ENCODE data around the gene EEA1.
A peak's percentile ranks its signal among the peaks of the same experiment; 100 is the strongest.

Gene EEA1

DNA sequence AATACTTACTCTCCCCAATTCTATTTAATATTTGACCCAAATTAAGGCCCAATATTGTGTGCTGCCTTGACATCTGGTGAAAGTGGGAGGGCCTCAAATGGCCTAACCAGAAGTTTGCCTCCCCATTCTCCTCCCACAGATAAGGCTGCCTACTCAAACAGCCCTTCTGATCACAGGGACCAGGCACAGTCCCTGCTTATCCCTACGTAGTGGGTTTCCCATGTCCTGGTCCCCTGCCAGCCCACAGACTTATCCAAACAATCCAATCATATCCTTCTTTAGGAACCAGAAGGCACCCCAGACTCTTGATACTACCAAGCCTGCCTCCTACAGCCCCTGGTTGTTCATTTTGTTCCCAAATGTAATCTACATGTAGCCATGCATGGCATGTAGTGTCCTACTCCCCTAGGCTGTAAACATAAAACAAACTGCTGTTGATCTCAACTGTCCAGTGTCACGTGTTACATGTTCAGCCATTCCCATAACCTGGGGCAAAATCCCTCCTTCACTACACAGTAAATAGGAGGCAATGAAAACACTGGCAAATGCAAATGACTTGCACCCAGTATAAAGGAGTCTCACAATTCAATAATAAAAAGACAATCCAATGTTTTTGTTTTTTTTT, 49.3 kb downstream of the EEA1 start:
- DNase-seq, result no peak

DNA sequence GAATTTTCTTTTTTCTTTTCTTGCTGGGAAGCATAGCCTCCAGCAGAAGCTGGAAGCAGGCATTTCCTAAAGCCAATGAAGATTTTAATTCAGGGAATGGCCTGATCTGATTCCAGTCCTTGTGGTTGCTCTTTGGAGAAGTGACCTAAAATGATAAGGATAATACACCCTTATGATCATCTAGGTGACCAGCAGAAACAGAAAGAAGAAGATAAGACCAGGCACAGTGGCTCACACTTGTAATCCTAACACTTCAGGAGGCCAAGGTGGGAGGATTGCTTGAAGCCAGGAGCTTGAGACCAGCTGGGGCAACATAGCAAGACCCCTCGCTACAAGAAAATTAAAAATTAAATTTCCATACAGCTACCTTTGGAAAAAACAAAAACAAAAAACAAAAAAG, 51.2 kb downstream of the EEA1 start:
- no peak for DNase-seq

DNA sequence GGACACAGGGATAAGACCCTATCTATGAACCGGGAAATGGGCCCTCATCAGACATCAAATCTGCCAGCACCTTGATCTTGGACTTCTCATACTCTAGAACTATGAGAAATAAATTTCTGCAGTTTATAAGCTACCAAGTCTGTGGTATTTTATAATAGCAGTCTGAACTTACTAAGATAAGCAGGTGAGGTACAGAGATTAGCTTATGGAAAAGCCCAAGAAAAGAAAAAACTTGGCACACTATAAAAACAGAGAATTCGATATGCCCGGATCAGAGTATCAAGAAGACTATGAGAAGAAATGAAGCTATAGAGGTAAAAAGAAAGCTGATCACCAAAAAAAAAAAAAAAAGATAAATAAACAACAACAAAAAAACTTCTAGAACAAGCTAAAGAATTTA, 52.6 kb downstream of the EEA1 start:
- no peak for DNase-seq

DNA sequence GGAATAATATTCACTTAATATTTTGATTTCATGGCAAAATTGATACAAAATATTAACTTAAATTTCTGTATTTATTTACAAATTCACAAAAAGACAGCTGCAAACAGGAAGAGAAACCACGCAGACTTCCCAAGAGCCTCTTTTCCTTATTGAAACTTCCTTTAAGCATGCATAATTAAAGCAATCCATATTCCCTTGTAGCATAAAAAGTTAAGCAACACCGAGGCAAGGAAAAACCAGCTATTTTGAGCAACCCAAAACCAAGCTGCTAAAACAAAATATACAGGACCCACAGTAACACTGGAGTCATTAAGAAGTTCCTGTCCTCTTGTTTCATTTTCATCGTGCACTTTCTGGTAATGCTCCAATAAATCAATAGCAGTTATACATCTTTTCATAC, 58.0 kb downstream of the EEA1 start:
- peak; percentile 14 for DNase-seq

DNA sequence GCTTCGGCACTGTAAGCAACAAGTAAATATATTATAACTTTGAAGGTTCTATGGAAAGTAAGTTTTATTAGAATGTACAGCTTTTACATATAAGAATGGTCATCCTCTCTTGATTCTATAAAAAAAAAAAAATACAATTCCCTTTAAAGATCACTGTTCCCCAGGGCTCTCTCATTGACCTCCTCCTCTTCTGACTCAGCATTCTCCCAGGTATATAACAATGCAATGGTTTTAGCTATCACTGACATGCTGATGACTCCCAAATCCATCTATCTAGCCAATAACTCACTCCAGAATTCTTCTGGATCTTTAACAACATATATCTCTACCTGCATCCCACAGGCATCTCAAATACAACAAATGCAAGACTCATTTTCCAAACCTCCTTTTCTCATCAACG, 62.7 kb downstream of the EEA1 start:
- no peak for DNase-seq

DNA sequence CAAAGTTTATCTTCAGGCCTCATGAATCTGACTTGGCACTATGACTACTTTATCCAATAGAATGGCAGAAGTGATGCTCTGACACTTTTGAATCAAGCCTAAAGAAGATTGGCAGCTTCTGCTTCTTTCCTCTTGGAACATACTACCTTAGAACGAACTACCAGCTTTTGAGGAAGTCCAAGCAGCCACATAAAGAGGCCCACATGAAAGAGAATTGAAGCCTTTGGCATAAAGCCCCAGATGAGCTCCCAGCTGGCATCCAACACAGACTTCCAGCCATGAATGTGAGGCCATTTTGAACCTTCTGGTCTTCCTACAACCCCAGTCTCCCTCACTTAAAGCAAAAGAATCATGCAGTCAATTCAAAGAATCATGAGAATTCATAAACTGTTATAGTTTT, 65.8 kb downstream of the EEA1 start:
- no peak for DNase-seq

DNA sequence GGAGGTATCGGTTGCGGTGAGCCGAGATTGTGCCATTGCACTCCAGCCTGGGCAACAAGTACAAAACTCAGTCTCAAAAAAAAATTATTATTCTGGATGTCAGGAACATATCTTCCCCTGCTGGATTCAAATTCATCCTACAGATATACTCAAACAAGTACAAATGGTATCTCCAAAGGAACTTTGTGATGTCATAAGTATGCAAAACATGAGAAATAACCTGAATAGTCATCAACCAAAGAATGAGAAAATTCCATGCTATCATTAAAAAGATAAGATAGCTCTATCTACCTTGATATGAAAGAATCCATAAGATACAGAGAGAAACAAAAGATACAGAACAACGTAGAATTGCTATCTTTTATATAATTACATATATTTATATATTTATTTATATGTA, 67.7 kb downstream of the EEA1 start:
- DNase-seq, result no peak

DNA sequence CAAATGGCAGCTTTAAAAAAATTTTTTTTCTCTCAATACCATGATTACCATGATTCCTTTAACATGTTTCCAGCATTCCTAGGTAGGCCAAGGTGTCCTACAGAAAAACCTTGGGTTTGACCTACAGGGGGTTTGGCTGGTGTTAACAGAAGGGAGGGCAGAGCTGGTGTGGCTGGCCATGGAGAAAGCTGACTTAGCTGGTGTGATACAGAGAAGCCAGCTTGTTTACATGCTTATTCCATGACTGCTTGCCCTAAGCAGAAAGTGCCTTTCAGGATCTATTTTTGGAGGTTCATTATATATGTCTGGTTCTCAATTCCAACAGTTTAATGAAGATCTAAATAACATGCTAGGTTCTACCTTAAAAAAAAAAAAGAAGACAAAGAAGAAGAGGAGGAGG, 68.6 kb downstream of the EEA1 start:
- DNase-seq, result no peak

DNA sequence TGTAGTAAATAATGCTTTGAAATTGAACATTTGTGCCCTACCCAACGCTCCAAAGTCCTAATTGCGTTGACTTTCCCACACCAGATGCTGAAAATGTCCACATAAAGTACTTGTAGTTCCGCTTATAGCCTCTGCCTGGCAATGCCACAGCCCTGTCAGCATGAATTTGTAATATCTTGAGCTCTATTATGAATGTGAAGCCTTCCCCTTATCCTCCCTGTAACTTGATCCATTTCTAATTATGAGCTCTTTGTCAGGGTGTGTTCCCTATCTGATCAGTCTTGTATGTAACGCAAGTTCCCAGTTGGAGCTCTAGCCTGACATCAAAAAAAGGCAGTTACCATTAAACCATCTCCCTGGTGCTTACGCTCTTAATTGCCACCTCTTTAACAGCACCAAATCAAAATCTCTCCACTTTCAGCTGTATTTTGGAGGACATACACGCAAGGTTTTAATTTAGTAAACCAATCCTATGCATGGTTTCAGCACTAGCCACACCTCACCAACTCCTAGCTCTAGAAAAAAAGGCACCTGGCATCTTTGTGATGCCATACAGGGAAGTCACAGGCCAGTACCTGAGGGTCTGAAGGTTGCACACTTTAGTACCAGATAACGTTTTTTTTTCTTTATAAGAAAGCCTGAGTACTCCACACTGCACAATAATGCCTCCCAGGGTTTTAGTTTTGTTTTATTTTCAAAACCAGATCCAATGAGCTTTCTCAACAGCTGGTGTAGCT, 69.3 kb downstream of the EEA1 start:
- DNase-seq, result no peak

DNA sequence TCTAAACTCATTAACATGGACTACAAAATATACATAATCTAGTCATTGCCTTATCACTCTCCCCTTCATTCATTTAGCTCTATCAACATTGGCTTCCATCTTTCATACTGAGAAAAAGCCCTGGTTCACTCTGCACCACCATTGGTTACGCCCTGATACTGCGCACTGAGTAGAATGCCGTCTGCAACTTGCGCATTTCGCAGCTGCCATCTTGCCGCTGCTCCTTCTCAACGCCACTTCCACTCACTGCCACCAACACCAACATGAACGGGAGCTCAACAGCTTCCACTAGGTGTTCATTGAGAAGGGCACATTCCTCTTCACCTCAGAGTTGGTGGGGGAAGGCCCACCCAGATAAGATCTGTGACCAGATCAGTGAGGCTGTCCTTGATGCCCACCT, 71.3 kb downstream of the EEA1 start:
- no peak for DNase-seq

DNA sequence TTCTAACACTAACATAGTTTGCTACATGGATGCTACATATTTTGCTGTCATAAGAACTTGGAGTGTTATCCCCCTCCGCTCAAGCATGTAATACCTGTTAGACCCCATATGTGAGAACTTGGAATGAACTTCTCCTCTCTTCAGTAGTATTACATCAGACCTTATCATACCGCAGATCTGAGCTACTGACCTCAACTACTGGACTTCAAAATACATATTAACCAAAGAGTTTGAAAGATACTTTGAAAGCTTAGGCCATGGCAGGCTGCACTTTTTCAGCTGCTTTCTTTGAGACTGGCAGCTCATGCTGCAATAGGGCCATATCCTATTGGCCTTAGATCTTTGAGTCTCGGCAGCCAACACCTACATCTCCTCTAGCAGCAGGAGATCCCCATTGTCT, 74.8 kb downstream of the EEA1 start:
- DNase-seq, result no peak

DNA sequence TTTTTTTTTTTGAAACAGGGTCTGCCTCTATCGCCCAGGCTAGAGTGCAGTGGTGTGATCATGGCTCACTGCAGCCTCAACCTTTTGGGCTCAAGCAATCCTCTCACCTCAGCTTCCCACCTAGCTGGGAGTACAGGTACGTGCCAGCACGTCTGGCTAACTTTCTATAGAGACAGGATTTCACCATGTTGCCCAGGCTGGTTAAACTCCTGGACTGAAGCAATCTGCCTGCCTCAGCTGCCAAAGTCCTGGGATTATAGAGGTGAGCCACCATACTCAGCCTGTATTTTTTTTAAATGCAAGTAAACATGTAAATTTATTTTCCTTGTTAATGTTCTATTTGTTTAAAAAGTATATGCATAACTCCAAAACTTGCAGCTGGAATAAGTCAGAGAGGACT, 80.4 kb downstream of the EEA1 start:
- DNase-seq, result no peak

DNA sequence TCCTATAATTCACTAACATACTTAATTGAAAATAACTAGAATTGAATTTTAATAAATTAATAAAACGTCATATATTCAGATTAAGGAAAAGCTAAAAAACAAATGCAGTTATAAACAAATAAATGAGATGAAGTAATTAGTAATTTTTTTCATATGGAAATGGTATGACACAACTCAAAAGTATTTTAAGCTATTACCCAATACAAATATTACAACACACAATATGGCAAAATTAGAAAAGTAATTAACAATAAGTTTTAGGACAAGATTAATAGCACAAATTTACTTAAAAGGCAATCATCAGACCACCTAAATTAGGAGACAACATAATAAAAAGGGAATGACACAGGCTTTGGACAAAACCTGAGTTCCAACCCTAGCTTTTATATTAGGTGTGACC, 81.7 kb downstream of the EEA1 start:
- DNase-seq, result no peak

DNA sequence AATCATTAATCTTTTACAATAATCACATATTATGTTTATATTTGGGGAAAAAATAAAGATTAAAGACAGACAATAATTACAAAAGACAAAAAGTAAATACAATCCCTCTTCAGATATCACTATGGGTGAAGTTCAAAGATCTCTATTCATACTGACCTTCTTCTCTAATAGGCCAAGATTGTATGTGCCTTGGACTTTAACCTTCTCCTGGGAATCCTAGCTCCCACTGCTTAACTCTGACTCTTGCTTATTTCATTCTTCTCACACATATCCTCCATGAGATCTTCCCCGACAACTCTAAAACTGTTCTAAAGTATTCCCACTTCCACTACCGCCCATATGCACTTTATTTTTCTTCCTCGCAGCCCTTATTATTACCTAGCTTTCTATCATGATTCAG, 83.8 kb downstream of the EEA1 start:
- DNase-seq, result no peak

DNA sequence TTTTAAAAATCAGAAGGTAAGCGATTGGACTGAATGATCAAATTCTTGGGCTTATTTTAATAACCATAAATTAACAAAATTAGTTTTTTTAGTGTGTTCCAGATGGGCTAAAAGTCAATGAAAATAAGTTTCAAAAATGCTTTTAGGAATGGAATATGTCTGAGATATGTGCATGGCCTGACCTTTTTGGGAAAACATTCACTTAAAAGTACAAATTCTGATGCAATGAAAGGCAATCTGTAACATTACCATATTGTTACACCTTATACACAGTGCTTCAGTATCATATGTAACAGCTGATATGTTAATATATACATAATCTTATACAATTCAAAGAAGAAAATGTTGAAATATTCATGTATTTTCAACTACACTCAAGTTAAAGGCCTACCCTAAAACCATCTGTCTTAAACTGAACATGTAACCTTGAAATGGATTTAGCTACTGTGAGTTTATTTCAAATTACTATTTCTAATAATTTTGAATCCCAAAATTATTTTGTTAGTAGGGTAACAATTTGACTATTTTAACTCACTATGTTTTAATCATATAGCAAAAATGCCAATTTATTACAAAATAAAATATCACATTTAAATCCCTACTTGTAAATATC, 84.8 kb downstream of the EEA1 start:
- DNase-seq, result peak; percentile 63

DNA sequence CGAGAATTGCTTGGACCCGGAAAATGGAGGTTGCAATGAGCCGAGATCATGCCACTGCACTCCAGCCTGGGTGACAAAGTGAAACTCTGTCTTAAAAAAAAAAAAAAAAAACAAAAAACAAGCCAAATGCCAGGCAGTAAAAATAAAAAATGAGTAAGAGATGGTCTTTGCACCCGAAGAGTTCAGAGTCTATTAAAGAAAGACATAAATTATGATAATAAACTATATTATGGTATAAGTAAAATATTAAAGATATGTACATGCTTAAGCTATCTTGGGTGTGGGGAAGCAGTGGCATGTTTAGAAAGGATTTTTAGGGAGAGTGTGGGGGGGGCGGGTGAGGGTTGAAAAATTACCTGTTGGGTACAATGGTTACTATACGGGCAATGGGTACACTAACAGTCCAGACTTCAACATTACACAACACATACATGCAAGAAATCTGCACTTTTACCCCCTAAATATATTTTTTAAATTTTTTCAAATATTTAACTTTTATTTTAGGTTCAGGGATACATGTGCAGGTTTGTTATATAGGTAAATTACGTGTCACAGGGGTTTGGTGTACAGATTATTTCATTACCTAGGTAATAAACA, 99.3 kb downstream of the EEA1 start:
- DNase-seq, result no peak

DNA sequence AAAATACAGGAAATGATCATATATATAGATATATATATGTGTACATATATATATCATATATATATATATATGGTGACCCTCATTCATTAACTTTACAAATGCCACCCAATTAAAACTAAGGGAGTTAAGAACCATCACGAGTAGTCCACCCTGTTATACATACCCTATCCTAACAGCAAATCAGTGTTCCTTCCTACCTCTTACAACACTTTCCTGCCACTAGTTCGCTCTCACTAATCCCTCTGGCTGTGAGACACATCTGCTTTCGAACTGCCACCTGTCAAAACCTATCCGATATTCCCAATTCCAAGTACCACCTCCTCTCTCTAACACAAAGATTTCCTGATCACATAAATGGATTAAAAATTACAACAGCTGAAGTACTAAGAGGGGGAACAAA, 100.5 kb downstream of the EEA1 start:
- DNase-seq, result no peak

DNA sequence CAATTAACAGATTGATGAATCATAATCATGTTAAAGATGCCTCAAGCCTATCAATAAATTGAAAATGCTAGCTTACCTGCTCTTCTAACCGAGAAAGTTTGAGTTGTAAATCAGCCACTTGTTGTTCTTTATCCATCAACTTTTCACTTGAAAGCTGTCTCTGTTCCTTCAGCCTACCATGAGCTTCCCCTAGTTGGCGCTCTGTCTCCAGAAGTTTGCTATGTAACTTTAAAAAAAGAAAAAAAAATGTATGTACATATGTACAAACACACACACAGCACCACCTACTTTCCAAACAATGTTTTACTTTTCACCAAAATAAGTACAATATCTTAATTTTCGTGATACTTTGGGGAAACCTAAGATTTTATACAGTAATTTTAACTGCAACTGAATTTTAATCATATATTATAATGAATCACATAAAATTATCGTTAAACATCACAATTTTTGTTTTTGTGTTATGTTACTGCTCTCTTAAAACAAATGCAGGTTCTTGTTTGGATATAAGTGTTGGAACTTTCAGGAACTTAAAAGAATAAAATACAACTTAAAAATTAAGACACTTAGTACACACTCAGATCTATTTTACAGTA, 101.2 kb downstream of the EEA1 start:
- peak; percentile 53 for DNase-seq

DNA sequence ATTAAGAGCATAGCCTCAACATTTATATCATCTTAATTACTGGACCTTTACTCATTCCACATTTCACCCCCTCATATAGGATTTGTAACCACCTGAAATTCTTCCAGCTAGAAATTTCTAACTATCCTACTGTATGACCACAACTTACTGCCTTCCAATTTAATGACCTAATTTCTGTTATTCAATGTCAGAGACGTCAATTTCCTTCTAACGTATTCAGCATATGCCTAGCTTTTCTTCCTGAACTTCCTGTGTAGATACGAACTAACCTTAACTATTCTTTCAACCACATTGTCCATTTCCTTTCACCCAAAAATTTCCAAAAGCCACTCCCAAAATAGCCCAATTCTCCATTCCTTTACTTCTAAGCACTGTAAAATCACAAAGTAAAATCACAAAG, 108.0 kb downstream of the EEA1 start:
- no peak for DNase-seq

DNA sequence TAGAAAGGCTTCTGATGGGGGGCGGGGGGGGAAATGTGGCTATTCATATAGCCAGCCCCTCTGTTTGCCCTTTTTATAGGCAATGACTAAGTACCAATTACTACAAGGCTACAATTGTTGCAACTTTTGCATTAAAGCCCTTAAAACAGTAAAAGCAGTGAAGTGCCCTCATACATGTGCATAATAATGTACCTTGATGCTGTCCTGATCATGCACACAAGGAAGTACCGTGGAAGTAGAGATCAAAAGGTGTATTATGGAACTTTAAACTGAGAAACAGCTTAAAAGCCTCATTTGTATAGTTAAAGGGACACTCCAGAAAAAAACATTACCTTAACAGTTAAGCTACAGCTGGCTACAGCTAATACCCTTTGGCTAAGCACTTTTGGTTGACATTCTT, 114.5 kb downstream of the EEA1 start:
- no peak for DNase-seq

DNA sequence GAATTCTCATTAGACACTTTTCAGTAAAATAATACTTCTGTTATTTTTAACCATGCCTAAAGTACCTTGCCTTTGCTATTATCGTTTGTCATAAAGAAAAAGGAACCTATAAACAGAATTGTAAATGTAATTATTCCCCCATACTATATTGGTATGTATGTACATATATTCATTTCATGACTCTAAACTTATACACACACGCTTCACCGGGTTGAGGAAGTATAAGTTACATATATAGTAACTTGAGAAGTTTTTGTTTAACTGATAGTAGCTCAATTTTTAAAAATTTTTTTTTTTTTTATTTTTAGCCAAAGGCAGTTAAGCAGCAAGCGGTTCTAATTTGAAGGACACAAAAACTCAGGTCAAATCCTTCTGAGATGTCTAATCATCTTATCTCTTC, 118.7 kb downstream of the EEA1 start:
- no peak for DNase-seq

DNA sequence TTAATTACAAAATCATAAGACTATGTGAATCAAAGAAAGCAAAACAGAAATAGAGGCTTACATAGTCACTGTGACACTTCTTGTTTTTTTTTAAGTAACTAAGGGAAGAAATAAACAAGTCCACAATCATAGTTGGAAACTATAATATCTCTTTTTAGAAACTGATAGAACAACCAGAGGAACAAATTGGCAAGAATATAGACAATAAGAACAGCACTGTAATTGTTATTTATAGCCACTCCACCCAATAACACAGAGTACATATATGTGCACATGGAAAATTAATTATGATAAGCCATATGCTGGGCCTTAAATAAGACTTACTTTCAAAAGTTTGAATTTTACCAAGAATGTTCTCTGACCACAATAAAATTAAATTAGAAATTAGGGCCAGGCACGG, 125.2 kb downstream of the EEA1 start:
- no peak for DNase-seq

DNA sequence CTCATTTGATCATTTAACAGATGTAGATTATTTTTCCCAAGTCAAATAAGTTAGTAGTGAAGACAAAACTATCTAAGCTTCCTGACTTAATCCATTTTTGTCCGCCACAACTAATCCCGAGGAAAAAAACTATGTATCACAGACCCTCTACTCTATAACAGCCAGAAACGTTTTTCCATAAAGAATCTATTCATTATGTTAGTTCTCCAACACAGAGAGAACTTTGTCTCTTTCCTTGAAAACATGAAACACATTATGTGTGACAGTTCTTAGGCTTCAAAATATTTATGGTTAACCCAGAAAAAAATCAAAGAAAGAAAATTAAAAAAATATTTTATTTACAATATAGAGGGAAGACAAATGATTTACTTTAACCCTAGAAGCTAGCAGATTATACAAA, 126.2 kb downstream of the EEA1 start:
- DNase-seq, result no peak

DNA sequence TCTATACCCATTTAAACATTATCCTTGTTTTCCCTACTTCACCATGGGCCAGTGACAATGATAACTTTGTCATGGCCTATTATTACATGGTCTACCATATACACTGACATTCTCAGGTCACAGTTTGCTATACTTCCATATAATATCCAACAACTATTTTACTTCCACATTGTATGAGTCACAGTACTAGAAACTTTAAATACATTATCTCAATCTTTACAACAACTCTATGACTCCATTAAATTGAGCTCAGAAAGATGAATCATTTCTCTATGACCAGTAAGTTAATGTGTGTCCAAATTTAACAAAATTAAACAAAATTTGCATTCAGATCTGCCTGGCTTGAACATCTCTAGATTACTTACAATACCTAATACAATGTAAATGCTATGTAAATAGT, 132.4 kb downstream of the EEA1 start:
- peak; percentile 9 for DNase-seq

Measured in fibroblast of skin of abdomen (primary cell).